Stimulated activated CD8-positive, alpha-beta memory T cell treated with anti-CD3 and anti-CD28 coated beads, Interleukin-4, amount 100 ng/mL, for 1 hour (primary cell): ENCODE data around the gene COL15A1.
"Not testable (repeated sequence)": the region's sequence is repeated elsewhere in the genome, so short reads cannot be mapped to it uniquely, and the experiment has no call there.

Experiments
- DNase-seq, 2 donors: peaks; one replicate each; pipeline ENCODE4 v3.0.0-alpha.2; 2020; ENCODE audit warnings: low read depth in 2 of 2, low spot score in 1 of 2

COL15A1 gene

GRCh38 chr9:99074902-99075245 is 131.2 kb downstream of the COL15A1 start:
- no peak for DNase-seq

- no peak for DNase-seq
Measured at GRCh38 chr9:99075246-99075912, 131.7 kb downstream of the COL15A1 start.

- DNase-seq, result no peak
Measured at GRCh38 chr9:99076030-99076429, 132.3 kb downstream of the COL15A1 start.

- DNase-seq, result peak in 1 of 2 donors; percentile 46
Measured at GRCh38 chr9:99076483-99077171, 132.9 kb downstream of the COL15A1 start.

- no peak for DNase-seq
Measured at GRCh38 chr9:99078717-99079116, 135.0 kb downstream of the COL15A1 start.

- no peak for DNase-seq
Measured at GRCh38 chr9:99079542-99079941, 135.8 kb downstream of the COL15A1 start.

GRCh38 chr9:99083051-99083450 is 139.3 kb downstream of the COL15A1 start:
- no peak for DNase-seq

- no peak for DNase-seq
Measured at GRCh38 chr9:99085949-99086948, 142.5 kb downstream of the COL15A1 start.

GRCh38 chr9:99087462-99087861 is 143.8 kb downstream of the COL15A1 start:
- no peak for DNase-seq

- DNase-seq, result no peak
Measured at GRCh38 chr9:99090336-99091130, 146.8 kb downstream of the COL15A1 start.

GRCh38 chr9:99092643-99093491 is 149.2 kb downstream of the COL15A1 start:
- no peak for DNase-seq

GRCh38 chr9:99093492-99093791 is 149.7 kb downstream of the COL15A1 start:
- no peak for DNase-seq

- no peak for DNase-seq
Measured at GRCh38 chr9:99095565-99095964, 151.9 kb downstream of the COL15A1 start.

GRCh38 chr9:99096409-99096808 is 152.7 kb downstream of the COL15A1 start:
- DNase-seq, result no peak

- DNase-seq, result not testable (repeated sequence)
Measured at GRCh38 chr9:99099806-99100585, 156.3 kb downstream of the COL15A1 start.

GRCh38 chr9:99101271-99101670 is 157.6 kb downstream of the COL15A1 start:
- no peak for DNase-seq

GRCh38 chr9:99101812-99102211 is 158.1 kb downstream of the COL15A1 start:
- no peak for DNase-seq

- no peak for DNase-seq
Measured at GRCh38 chr9:99103054-99103895, 159.6 kb downstream of the COL15A1 start.
